BJ (cell line): Measurements from ENCODE around the gene ATP1A2. TPM values are rescaled to one million over a fixed set of nuclear protein-coding genes. Genes with fewer than 3 reads are reported as not detected.

Experiments
- CTCF ChIA-PET: fragments of 350-600 bp; formaldehyde crosslinking; extraction: SDS; loops from one replicate; lab custom pipeline; 2021; ENCODE audit warnings: antibody characterized with exemption, inconsistent platforms; lab: Yijun Ruan, JAX
- POLR2A ChIA-PET: fragments of 300-600 bp; sonication (Branson Sonifier 250); formaldehyde crosslinking; extraction: SDS; loops from one replicate; lab custom pipeline; 2021; ENCODE audit warnings: antibody characterized with exemption; lab: Charles Lee
- DNase-seq: peaks from one replicate; pipeline ENCODE4 v3.0.0-alpha.2; 2011; ENCODE audit warnings: low read depth
- H3K27me3 ChIP-seq: 2 replicates; pipeline ENCODE4 v1.6.0; 2011; ENCODE audit warnings: low read length; ENCODE audit not compliant: control insufficient read depth, insufficient read depth
- H3K36me3 ChIP-seq: 2 replicates; pipeline ENCODE4 v1.5.1; 2011; ENCODE audit warnings: low read length; ENCODE audit not compliant: control insufficient read depth, insufficient read depth
- H3K4me3 ChIP-seq: 2 replicates; pipeline ENCODE4 v1.5.1; 2011; ENCODE audit warnings: low read depth, mild to moderate bottlenecking, control low read depth, low read length
- CTCF ChIP-seq: IDR thresholded peaks from 2 replicates; pipeline ENCODE4 v1.5.1; 2011; ENCODE audit warnings: low read depth, mild to moderate bottlenecking, control low read depth, inconsistent platforms, low read length, moderate library complexity; ENCODE audit not compliant: insufficient read depth
- polyA plus RNA-seq: library from polyadenylated mRNA; depleted of rRNA; stranded (reverse); fragments of >200 nt; gene quantifications from 2 replicates; pipeline ENCODE4 v1.2.3, GENCODE V29; 2011

Gene ATP1A2
- polyA plus RNA-seq, 1 experiment: 1.1 TPM

DNA sequence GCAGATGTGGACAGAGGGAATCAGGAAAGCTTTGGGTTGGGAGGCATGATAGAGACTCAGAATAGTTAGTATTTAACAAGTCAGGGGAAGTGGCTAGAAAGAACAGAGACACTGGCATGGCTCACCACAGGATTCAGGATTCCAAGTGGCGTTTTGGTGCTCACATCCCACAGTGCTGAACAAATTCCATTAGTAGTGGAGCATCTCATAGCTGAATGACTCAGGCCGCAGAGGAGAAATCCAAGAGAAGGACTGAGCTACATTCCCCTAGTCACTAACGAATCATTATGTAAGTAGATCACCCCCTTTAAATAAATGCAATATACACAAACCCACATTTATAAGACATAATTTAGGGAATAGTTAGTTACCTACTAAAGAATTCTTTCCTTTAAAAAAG, 39.3 kb upstream of the ATP1A2 start:
- H3K4me3 ChIP-seq: no peak overlapping the region
- CTCF ChIA-PET: interaction anchor here (1.2 to 7.2 kb wide), 4 partner anchors 10 to 301 kb away, joined by 3 to 74 read pairs (median 25); no protein-coding TSS in a partner anchor
- peaks cover 26% of the 10 kb centered on the region for H3K27me3 ChIP-seq
- POLR2A ChIA-PET: no interaction called here
- DNase-seq: no peak
- no peak for TF ChIP-seq CTCF
- no peaks in the 10 kb centered on the region for H3K36me3 ChIP-seq

DNA sequence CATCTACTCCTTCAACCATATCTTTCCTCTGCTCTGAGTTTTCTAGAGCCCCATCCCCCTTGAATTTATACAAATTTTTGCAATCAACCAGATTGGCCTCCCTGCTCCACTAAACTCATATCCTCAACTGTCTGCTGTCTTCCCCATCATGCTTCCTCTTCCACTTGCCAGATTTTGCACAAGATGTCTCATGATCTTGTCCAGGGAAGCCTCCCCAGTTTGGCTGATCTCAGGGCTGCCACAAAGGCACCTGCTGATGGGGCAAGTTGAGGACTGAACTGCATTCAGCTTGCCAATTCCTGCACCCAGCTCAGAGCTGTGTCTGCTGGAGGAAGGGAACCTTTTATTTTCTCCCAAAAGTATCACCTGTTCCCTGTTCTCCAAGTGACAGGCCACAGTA, 38.1 kb upstream of the ATP1A2 start:
- POLR2A ChIA-PET: interaction anchor here (0.6 kb wide), 3 partner anchors 72 to 166 kb away, joined by 3 to 7 read pairs (median 4); no protein-coding TSS in a partner anchor
- TF ChIP-seq CTCF: no peak
- no peaks in the 10 kb centered on the region for H3K36me3 ChIP-seq
- CTCF ChIA-PET: interaction anchor here (0.6 to 7.2 kb wide), 14 partner anchors 9 to 945 kb away, joined by 3 to 74 read pairs (median 10); partner anchors contain the start of genes DCAF8, IGSF8 and KCNJ10
- H3K27me3 ChIP-seq: peaks cover 29% of the 10 kb centered on the region
- DNase-seq: no peak
- H3K4me3 ChIP-seq: no peak overlapping the region

DNA sequence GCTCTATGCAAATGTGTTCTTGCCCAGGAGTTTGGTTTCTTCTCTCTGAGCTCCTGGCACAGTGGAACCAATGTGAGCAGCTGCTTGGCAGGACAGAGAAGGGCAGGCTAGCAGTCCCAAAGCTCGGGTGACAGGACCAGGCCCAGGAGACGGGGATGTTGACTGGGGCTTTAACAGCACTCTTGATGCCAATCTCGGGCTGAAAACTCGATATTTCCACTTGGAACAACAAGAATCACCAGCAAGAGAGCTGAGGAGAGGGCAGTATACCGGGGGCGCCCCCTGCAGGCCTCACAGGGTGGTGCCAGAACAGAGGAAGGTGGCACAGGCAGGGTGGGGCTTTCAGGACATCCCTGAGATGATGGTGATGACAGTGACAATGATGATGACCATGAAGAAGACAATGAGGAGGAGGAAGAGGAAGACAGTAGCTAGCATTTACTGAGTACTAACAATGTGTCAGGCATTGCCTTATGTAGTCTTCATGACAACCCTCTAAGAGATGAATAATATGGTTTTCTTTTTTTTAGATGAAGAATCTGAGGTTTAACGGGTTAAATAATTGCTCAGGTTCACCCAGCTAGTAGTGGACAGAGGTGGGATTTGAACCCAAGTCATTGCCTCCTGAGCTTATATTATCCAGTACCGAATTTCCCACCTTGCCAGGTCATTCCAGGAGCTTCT, 36.9 kb upstream of the ATP1A2 start:
- peak; percentile 84 for TF ChIP-seq CTCF
- H3K27me3 ChIP-seq: peaks cover 37% of the 10 kb centered on the region
- no peaks in the 10 kb centered on the region for H3K36me3 ChIP-seq
- POLR2A ChIA-PET: no interaction called here
- H3K4me3 ChIP-seq: no peak overlapping the region
- DNase-seq: no peak
- CTCF ChIA-PET: interaction anchor here (0.7 to 7.2 kb wide), 27 partner anchors 8 to 202 kb away, joined by 3 to 74 read pairs (median 5); partner anchors contain the start of genes DCAF8, IGSF8, KCNJ10 and PIGM

DNA sequence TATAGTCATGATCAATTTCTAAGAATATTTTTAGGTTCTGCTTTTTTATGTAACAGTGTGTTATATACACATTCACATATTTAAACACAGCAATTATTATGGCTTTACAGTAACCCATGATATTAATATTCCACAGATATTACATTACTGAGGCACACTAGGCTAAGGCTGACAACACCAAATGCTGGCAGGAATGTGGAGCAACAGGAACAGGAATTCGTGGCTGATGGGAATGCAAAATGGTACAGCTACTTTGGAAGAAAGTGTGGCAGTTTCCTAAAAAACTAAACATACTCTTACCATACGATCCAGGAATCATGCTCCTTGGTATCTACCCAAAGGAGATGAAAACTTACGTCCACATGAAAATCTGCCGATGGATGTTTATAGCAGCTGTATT, 36.1 kb upstream of the ATP1A2 start:
- POLR2A ChIA-PET: no interaction called here
- DNase-seq: no peak
- H3K36me3 ChIP-seq: no peaks in the 10 kb centered on the region
- H3K4me3 ChIP-seq: no peak overlapping the region
- 0 out of 2 replicates have a peak, but pooled peaks have one; percentile 14 for TF ChIP-seq CTCF
- H3K27me3 ChIP-seq: peaks cover 37% of the 10 kb centered on the region
- CTCF ChIA-PET: interaction anchor here (0.7 to 7.2 kb wide), 22 partner anchors 7 to 202 kb away, joined by 3 to 74 read pairs (median 6); partner anchors contain the start of genes KCNJ10 and PIGM

DNA sequence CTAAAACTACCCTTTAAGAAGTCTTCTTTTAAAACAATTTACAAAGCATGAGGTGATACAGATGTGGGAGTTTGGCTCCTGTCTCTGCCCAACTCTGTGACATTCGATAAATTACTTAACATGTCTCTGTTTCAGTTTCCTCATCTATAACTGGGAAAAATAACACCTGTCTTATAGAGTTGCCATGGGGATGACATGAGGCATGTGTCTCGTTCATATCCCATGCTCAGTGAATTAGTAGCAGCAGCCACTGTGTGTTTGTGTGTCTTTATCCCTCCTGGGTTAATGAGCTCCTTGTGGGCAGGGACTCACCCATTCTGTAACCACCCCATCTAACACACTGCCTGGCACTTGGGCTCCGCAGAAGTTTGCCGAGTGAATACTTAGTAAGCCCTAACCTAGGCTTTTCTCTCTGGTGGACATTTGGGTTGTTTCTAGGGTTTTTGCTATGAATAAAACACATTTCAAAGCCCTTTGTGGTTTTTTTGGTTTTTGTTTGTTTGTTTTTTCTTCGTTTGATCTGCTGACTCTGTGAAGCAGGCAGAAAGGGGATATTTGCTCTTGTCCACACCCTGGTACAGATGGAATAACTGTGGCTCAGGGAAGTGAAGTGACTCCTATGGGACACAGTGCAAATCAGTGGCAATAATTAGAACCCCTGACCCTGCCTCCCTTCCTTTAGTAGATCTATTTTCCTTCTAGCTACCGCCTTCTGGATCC, 35.0 kb upstream of the ATP1A2 start:
- Histone ChIP-seq H3K4me3 (no peak overlapping the region), H3K27me3 (peaks cover 34% of the 10 kb centered on the region), H3K36me3 (no peaks in the 10 kb centered on the region)
- ChIA-PET POLR2A (interaction anchor here (0.6 kb wide), 1 partner anchor 9 kb away, joined by 4 read pairs; no protein-coding TSS in a partner anchor), CTCF (interaction anchor here (1.0 to 6.9 kb wide), 7 partner anchors 12 to 34 kb away, joined by 3 to 74 read pairs (median 8); partner anchors contain the start of gene KCNJ10)
- DNase-seq: no peak
- TF ChIP-seq CTCF: no peak
